Activated B cell treated with CpG ODN at 0.5 μM for 24 hours (primary cell): Measurements from ENCODE around the gene SCAMP5. TPM values are rescaled to one million over a fixed set of nuclear protein-coding genes. Genes with fewer than 3 reads are reported as not detected.

Source experiments
- ATAC-seq: fragments of 200-7000 bp; cut with Tn5 transposase; one replicate; pipeline ENCODE4 v1.10.0; 2021; ENCODE audit warnings: low read depth, mild to moderate bottlenecking, moderate library complexity
- CTCF ChIA-PET: fragments of 350-600 bp; sonication (Branson Sonifier 250); formaldehyde crosslinking; loops from one replicate; lab custom pipeline; 2021; ENCODE audit warnings: antibody characterized with exemption; lab: Charles Lee
- POLR2A ChIA-PET: fragments of 350-600 bp; sonication (Branson Sonifier 250); formaldehyde crosslinking; loops from one replicate; lab custom pipeline; 2021; ENCODE audit warnings: antibody characterized with exemption; lab: Charles Lee
- DNase-seq: peaks from one replicate; pipeline ENCODE4 v3.0.0; 2022
- H3K27ac Mint-ChIP-seq: one replicate; pipeline ENCODE4 v1.8.0; 2020; ENCODE audit warnings: mixed read lengths
- H3K27me3 Mint-ChIP-seq: one replicate; pipeline ENCODE4 v1.8.0; 2021; ENCODE audit warnings: mixed read lengths
- H3K36me3 Mint-ChIP-seq: one replicate; pipeline ENCODE4 v1.8.0; 2021; ENCODE audit warnings: low read depth, mixed read lengths
- H3K4me1 Mint-ChIP-seq: one replicate; pipeline ENCODE4 v1.8.0; 2021; ENCODE audit warnings: mixed read lengths
- H3K4me3 Mint-ChIP-seq: one replicate; pipeline ENCODE4 v1.8.0; 2020; ENCODE audit warnings: mild to moderate bottlenecking, mixed read lengths
- H3K9me3 Mint-ChIP-seq: one replicate; pipeline ENCODE4 v1.8.0; 2020; ENCODE audit warnings: mixed read lengths
- intact Hi-C: fragments of 100-400 bp; cut with micrococcal nuclease; formaldehyde crosslinking; loops from one replicate; pipeline ENCODE4 v1.15.1; 2024
- total RNA-seq: library from RNA; stranded (reverse); gene quantifications from 2 replicates; pipeline ENCODE4 v1.2.3, GENCODE V29; 2022
- TF ChIP-seq, protein P1 (sequence below): fragments of 200-600 bp; IDR thresholded peaks from one replicate; pipeline ENCODE4 v1.8.0; 2022; ENCODE audit warnings: antibody characterized with exemption, mild to moderate bottlenecking

The SCAMP5 gene
- total RNA-seq, 1 donor from 2014 or later: 0.62 TPM

DNA sequence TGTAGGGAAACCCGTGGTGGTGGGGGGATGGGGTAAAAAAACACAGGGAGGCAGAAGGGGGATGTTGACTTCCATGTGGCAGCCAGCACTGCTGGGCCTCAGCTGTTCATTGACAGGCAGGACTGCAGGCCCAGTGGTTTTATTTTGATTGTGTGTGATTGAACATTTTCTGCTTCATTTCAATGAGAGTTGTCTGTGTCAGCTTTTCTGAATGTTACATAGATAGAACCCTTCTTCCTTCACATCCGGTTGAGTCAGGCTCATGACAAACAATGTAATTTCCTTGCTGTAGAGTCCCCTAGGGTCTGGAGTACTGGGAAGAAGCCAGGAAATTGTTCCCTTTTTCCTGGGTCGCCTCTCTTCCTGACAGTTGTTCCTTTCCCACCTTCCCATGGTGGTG is 30.6 kb upstream of the SCAMP5 start:
- H3K36me3 Mint-ChIP-seq: no peaks in the 10 kb centered on the region
- POLR2A ChIA-PET: no interaction called here
- H3K27me3 Mint-ChIP-seq: peaks cover 13% of the 10 kb centered on the region
- no peak for ATAC-seq
- peaks cover 2% of the 10 kb centered on the region for H3K4me1 Mint-ChIP-seq
- CTCF ChIA-PET: no interaction called here
- TF ChIP-seq, protein P1, sequence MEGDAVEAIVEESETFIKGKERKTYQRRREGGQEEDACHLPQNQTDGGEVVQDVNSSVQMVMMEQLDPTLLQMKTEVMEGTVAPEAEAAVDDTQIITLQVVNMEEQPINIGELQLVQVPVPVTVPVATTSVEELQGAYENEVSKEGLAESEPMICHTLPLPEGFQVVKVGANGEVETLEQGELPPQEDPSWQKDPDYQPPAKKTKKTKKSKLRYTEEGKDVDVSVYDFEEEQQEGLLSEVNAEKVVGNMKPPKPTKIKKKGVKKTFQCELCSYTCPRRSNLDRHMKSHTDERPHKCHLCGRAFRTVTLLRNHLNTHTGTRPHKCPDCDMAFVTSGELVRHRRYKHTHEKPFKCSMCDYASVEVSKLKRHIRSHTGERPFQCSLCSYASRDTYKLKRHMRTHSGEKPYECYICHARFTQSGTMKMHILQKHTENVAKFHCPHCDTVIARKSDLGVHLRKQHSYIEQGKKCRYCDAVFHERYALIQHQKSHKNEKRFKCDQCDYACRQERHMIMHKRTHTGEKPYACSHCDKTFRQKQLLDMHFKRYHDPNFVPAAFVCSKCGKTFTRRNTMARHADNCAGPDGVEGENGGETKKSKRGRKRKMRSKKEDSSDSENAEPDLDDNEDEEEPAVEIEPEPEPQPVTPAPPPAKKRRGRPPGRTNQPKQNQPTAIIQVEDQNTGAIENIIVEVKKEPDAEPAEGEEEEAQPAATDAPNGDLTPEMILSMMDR: no peak
- H3K4me3 Mint-ChIP-seq: no peak overlapping the region
- intact Hi-C loops: no loop called here
- no peak overlapping the region for H3K27ac Mint-ChIP-seq
- H3K9me3 Mint-ChIP-seq: no peaks in the 10 kb centered on the region
- no peak for DNase-seq

DNA sequence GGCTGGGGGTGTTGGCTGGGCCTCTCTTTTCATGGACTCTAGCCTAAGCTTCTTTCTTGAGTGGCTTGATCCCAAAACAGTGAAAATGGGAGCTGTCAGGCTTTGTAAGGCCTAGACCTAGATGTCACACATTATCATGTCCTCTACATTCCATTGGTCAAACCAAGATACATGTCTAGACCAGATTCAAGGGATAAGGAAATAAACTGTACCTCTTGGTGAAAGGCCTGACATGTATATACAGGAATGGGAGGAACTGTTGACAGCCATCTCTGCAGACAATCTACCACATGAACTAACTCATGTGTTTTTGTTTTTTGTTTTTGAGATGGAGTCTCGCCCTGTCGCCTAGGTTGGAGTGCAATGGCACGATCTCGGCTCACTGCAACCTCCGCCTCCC is 27.7 kb upstream of the SCAMP5 start:
- DNase-seq (no peak), ATAC-seq (no peak)
- TF ChIP-seq, protein P1: no peak
- H3K4me3 Mint-ChIP-seq: no peak overlapping the region
- intact Hi-C loops: no loop called here
- no peaks in the 10 kb centered on the region for H3K9me3 Mint-ChIP-seq
- CTCF ChIA-PET: no interaction called here
- H3K36me3 Mint-ChIP-seq: no peaks in the 10 kb centered on the region
- POLR2A ChIA-PET: no interaction called here
- no peak overlapping the region for H3K27ac Mint-ChIP-seq
- peaks cover 2% of the 10 kb centered on the region for H3K4me1 Mint-ChIP-seq
- H3K27me3 Mint-ChIP-seq: peaks cover under 1% of the 10 kb centered on the region

DNA sequence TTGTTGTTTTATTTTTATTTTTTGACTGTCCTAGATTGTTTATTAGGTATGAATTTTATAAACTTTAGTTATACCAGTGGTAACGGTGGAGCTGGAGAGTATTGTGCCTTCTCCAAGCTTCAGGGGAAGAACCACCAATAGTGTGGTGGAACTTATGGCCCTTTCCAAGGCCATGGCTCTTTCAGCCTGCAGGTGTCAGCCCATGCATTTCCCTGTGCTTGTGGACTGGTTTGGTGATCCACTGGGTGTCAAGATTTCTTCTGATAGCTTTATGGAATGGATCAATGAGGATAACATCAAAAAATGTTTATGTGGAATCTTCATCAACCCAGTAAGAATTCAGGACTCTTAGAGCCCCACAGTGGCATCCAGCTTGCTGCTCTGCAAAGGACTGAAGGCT is 19.2 kb upstream of the SCAMP5 start:
- Mint-ChIP-seq H3K4me1 (no peaks in the 10 kb centered on the region), H3K36me3 (no peaks in the 10 kb centered on the region), H3K4me3 (no peak overlapping the region), H3K9me3 (no peaks in the 10 kb centered on the region), H3K27me3 (peaks cover 29% of the 10 kb centered on the region), H3K27ac (no peak overlapping the region)
- ATAC-seq (no peak), DNase-seq (no peak)
- ChIA-PET POLR2A (no interaction called here), CTCF (no interaction called here)
- TF ChIP-seq, protein P1: no peak
- intact Hi-C loops: no loop called here

DNA sequence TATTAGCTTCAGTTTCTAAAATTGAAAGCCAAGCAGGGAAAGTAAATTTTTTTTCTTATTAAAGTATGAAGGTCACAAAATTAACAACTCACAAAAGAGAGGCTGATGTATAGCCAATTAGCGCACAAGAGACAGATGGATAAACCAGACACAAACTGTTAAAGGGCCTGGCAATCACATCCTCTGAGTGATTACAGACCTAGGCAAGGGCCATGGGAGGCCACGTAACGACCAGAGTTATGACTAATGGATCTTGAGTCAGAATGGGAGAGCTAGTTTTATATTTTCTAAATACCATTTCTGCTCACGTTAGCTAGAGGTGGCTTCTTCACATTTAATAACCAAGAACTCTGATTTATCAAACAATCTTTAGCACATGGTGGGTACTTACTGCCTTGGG is 17.8 kb upstream of the SCAMP5 start:
- Mint-ChIP-seq H3K4me1 (no peaks in the 10 kb centered on the region), H3K27me3 (peaks cover 31% of the 10 kb centered on the region), H3K9me3 (no peaks in the 10 kb centered on the region), H3K27ac (no peak overlapping the region), H3K36me3 (no peaks in the 10 kb centered on the region), H3K4me3 (no peak overlapping the region)
- ChIA-PET CTCF (no interaction called here), POLR2A (no interaction called here)
- DNase-seq: no peak
- no peak for ATAC-seq
- TF ChIP-seq, protein P1: no peak
- intact Hi-C loops: no loop called here

DNA sequence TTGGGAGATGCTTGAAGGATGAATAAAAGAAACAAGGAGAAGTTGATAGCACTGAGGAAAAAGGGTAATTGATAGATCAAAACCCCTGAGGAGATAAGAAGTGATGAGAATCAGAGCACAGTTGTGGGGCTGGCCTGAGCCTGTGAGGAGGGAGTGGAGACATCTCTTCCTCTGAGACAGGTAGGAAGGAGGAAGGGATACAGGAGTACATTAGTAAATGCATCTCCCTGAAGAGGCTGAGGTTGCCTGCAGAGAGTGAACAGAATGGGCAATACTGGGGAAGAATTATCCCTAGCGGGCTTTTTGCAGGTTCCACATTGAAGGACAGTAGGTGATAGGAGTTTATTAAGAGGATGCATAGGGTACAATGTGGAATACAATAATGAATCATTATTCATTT is 17.3 kb upstream of the SCAMP5 start:
- H3K4me3 Mint-ChIP-seq: no peak overlapping the region
- intact Hi-C loops: no loop called here
- DNase-seq: no peak
- ChIA-PET CTCF (no interaction called here), POLR2A (no interaction called here)
- no peak overlapping the region for H3K27ac Mint-ChIP-seq
- TF ChIP-seq, protein P1: no peak
- H3K9me3 Mint-ChIP-seq: no peaks in the 10 kb centered on the region
- H3K27me3 Mint-ChIP-seq: peaks cover 26% of the 10 kb centered on the region
- no peak for ATAC-seq
- H3K4me1 Mint-ChIP-seq: no peaks in the 10 kb centered on the region
- no peaks in the 10 kb centered on the region for H3K36me3 Mint-ChIP-seq
